GM18505 (cell line): ENCODE results near the gene NAPA.
"Not testable (repeated sequence)": the region's sequence is repeated elsewhere in the genome, so short reads cannot be mapped to it uniquely, and the experiment has no call there.

Experiments used
- ATAC-seq: cut with Tn5 transposase; IDR thresholded peaks from one replicate; pipeline ENCODE4 v1.9.1; 2021; ENCODE audit not compliant: unreplicated experiment
- POLR2A ChIP-seq: IDR thresholded peaks from 4 replicates; pipeline ENCODE4 v1.6.1; 2011; ENCODE audit warnings: borderline replicate concordance; ENCODE audit not compliant: insufficient read depth, insufficient read length; ENCODE audit errors: extremely low read depth

Gene NAPA

DNA sequence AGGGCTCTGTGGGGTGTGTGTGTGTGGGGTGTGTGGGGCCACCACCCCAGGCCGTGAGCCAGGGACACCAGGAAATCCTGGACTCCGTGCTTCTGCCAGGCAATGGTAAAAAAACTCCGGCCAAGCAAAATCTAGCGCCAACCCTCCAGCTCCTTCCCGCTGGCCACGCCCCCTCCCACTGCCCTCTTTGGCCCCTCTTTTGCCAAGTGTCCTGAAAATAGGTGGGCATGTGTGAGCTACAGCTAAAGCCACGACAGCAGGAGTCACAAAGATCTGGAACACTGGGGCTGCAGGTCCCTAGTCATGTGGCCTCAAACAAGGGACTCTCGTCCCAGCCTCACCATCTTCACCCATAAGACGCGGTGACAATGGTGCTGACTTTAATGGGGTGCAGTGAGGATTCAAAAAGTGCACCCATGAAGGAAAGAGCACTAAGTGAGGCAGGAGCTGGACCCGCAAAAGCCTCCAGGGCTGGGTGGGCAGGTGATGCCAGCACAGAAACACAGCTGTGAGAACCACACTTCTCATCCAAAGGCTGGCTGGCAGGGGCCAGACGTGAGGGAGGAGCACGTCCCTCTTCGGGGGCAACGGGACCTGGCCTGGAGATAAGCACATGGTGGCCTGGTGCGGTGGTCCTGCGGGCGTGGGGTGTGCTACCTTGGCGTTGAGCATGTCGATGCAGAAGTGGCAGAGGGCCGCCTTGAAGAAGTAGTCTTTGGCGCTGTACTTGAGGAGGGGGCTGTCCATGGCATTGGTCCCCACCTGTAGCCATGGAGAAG, 23.3 kb downstream of the NAPA start:
- no peak for TF ChIP-seq POLR2A
- no peak for ATAC-seq

DNA sequence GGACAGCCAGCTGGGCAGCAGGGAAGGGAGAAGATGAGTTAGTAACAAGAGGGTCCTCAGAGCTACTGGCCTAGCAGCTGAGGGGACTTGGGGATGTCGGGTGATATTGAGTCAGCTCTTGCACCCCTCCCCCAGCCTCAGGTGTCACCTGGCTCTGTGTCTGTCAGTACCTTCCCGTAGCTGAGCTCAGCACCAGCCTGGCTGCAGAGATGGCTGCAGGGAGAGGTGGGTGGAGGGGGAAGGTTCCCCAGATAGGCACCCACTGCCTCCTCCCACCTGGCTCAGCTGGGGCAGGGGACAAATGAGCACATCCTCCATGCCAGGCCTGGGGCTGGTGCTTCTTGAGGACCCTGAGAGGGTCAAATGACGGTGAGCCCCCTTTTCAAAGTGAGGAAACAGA, 24.0 kb downstream of the NAPA start:
- peak; percentile 3 for TF ChIP-seq POLR2A
- ATAC-seq, result no peak

DNA sequence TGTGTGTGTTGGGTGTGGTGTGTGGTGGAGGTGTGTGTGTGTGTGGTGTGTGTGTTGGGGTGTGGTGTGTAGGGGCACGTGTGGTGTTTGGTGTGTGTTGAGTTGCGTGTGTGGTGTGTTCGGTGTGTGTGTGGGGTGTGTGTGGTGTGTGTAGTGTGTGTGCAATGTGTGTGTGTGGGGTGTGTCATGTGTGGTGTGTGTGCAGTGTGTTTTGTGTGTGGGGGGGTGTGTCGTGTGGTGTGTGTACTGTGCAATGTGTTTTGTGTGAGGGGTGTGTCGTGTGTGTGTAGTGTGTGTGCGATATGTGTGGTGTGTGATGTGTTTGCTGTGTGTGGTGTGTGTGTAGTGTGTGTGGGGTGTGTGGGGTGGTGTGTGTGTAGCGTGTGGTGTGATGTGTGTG, 24.8 kb downstream of the NAPA start:
- TF ChIP-seq POLR2A, result no peak
- ATAC-seq, result no peak

DNA sequence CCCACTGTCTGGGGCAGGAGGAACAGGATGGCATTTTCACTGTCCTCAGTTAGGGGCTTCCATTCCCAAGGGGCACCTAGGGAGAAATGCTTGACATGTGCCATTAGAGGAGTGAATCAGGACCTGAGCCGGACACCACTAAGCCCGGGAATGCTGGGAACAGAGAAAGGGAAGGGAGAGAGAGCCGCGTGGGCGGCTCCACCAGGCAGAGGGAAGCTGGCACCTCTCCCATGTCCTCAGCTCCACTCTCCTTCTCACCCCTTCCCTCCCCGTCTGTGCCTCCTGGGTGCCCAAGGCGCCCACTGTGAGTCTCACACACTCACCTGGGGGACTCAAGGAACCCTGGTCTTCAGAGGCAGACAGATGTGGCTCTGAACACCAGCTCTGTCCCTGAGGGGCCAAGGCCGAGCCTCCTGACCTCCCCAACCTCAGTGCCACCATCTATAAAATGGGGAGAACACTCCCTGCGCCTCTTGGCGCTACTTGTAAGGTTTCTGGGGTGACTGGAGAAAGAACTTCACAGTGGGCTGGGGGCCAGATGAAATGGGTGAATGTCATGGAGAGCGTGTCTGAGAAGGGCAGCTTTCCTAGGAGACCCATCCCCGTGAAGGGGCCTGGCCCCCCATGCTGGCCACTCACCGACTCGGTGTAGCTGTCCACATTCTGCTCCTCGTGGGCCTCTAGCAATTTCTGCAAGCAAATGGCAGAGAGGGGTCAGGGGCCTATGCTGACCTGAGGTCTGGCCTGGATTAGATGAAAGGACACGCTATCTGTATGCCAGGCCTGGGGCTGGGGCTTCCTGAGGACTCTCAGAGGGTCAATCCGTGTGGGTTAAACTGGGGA, 25.6 kb downstream of the NAPA start:
- no peak for ATAC-seq
- no peak for TF ChIP-seq POLR2A

DNA sequence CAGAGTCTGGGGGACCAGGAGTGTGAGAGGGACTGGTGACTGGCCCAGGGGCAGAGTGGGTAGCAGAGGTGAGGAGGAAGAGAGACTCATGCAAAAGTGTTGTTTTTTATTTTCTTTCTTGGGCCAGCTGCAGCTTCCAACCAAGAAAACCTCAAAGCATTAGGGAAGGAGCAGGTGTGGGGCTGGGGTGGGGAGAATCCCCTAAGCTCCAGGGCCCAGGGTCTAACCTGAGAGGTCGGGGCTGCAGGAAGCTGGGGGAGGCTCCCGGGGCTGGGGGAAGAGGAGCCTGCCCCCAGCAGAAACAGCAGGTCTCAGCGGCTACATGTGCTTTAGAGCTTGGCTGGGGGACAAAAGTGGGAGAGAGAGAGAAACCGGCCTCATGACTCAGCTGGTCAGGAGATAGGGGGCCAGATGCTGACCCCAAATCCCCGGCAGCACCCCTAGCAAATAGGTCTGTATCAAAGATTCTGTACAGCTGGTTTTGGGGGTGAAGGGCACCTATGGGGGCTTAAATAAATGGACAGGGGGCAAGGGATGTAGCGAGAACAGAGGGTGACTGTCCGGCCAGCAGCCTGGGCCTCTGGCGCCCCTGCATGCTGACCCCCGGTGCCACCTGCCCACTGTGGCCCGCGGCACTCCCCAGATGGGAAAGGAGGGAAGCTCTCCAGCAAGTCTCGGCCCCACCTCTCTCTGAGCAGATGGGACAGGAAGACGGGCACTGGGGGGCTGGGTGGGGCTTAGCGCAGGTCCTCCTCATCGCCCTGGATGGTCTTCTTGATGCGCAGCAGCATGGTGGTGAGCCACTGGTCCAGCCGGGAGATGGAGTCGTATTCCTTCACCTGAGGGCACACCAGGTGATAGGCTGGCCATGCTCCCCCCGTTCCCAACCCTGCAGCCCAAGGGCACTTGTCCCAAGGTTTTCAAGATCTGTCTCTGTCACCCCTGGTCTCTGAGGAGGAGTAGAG, 27.0 kb downstream of the NAPA start:
- TF ChIP-seq POLR2A, result no peak
- ATAC-seq, result no peak

DNA sequence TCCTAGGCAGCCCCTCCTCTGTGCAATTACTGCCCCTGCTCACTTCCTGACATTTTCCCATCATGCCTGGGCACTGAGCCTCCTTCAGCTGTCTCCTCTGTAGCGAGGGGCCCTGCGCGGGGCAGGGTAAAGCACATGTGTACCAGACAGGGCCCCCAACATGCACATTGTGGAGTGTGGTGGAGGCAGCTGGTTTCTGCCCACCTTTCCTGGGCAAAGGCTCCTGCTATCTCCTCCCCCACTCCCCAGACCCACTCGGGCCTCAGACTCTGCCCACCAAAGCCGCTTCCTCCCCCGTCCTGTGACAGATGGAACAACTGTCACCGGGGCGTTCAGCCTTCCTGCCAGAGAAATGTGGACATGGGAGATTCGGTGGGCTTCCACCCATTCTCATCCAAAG, 28.0 kb downstream of the NAPA start:
- ATAC-seq, result no peak
- no peak for TF ChIP-seq POLR2A

DNA sequence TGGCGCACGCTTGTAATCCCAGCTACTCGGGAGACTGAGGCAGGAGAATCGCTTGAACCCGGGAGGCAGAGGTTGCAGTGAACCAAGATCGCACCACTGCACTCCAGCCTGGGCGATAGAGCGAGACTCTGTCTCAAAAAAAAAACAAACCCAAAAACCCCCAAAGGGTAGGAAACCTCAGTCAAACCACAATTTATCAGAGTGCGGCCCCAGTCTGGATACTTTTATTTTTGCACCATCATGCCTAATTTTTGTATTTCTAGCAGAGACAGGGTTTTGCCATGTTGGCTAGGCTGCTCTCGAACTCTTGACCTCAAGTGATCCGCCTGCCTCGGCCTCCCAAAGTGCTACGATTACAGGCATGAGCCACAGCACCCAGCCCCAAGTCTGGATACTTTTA, 28.6 kb downstream of the NAPA start:
- not testable (repeated sequence) for ATAC-seq

DNA sequence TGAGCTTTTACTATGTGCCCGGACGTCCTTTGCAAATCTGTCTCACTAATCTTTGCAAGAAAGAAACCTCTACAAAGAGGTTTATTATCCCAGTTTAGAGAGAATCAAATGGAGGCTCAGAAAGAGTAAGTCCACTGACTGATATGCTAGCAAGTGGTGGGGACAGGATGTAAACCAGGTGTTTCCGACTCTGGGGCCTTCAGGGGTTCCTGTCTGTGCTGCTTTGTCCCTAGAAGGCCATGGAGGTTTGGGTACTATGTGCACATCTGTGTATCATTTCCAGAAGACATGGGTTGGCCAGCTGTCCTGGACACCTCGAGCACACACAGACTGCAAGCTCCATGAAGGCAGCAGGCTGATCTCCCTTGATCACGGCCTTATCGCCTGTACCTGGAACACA, 29.7 kb downstream of the NAPA start:
- no peak for ATAC-seq
- TF ChIP-seq POLR2A, result peak; percentile 10

DNA sequence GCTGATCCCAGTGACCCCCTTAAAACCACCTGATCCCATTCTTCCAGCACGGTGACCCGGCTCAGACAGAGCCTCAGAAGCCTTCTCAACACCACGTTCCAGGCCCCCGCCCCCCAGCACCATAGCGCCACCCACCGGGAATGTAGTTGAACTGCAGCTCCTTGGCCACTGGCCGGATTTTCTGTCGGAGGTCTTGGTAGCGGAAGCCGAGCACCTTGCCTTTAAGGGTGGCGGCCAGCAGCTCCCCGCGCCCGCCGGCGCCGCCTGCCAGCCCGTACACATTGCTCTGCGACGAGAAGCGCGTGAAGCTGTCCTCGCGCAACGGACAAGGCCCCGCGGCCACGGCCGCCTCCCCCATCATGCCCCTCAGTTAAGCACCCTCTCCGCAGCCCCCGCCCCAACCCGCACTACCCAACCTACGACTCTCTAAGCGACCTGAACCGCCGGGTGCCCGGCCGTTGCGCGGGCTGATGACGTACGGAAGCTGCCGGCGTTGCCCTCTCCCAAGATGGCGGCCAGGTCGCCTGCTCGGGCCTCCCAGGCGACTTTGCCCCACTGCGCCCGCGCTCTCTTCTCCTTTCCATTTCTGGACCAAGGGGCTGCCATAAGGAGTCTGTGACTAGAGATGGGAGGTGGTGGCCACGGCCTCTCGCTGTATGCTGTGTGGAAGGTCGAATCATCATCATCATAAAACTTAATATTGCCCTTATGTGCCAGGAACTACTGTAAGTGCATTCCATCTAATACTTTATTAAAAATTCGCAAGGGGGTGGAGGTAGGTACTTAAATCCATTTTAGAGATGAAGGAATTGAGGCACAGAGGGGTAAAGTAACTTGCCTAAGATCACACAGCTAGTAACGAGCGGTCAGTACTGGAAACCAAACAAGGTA, 30.8 kb downstream of the NAPA start, which contains the start of gene KPTN:
TSS of gene KPTN (minus strand) at position 420 of the 891 bp plus-strand sequence. CDS start at position 361, 59 bp downstream.
- TF ChIP-seq POLR2A, result peak; percentile 90
- ATAC-seq, result peak; percentile 67

DNA sequence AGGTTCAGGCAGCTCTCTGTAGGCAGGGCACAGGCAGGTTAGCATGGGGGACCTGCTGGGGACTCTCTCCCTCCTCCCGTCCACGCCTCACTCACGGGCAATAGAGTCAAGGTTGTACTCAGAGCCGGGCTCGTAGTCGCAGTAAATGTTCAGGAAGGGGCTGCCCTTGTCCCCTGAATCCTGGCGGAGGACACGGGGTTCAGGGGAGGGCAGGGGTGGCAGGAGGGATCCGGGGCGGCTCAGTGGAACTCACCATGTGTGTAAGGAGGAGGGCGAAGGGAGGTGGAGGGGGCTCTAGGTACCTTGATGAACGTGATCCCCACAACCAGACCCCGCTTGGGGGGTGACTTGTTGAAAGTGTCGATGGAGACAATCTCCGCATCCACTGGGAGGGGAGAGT, 31.7 kb downstream of the NAPA start:
- no peak for TF ChIP-seq POLR2A
- ATAC-seq, result no peak

DNA sequence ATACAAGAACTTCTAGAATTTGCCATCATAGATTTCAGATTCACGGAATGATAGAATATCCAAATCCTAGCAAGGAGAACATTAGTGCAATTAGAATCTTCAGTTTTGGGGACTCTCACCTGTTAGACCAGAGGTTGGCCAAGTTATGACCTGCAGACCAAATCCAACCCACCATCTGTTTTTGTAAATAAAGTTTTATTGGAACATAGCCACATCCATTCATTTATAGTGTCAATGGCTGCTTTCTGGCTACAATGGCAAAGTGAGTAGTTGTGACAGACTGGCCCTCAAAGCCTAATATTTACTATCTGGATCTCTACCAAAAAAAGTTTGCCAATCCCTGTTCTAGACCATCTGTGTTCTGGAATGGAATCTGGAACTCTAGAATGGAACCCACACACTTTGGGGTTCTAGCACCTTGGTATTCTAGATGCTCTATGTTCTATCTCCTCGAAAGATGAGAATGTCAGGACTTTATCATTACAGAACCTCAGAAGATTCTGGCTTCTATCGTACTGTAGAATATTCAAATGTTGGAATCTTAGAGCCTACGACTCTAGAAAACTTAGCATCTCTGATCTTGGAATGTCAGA, 33.3 kb downstream of the NAPA start:
- no peak for ATAC-seq
- no peak for TF ChIP-seq POLR2A

DNA sequence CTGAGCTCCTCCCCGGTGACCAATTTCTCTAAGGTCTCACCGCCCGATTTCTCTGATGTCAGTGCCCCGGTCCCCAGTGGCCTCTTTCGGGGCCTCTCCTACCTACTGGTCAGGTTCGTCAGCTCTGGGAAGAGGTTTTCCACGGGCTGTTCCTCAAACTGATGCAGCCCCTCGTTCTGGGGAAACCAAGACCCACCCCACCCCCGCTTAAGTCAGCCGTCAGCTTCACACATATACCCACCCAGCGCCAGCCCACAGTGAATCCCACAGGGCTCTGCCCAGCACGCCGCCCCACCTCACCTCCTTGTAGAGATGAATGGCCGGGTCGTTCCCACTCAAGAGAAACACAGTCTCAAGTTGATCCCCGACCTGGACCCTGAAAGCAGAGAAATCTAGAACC, 34.2 kb downstream of the NAPA start:
- TF ChIP-seq POLR2A, result no peak
- ATAC-seq, result no peak
